ENCODE measurements around the gene UBQLN4.

Gene UBQLN4

GRCh38 chr1:156064615-156065014 lies 11.0 kb upstream of the UBQLN4 start:
- TF ChIP-seq CTCF (IDR thresholded peaks at IDR 0.05; ENCODE audit: control insufficient read depth, insufficient read depth, low read depth, low read length, missing control alignments): no peak
- no peak overlapping the region for H3K4me3 ChIP-seq (ENCODE audit: control insufficient read depth, low read depth, low read length)
- DNase-seq (ENCODE audit: low read depth): no peak

GRCh38 chr1:156063997-156064285 lies 10.3 kb upstream of the UBQLN4 start:
- DNase-seq (ENCODE audit: low read depth): no peak
- TF ChIP-seq CTCF (IDR thresholded peaks at IDR 0.05; ENCODE audit: control insufficient read depth, insufficient read depth, low read depth, low read length, missing control alignments): no peak
- no peak overlapping the region for H3K4me3 ChIP-seq (ENCODE audit: control insufficient read depth, low read depth, low read length)

- no peak for DNase-seq (ENCODE audit: low read depth)
- TF ChIP-seq CTCF (IDR thresholded peaks at IDR 0.05; ENCODE audit: control insufficient read depth, insufficient read depth, low read depth, low read length, missing control alignments): no peak
- H3K4me3 ChIP-seq (ENCODE audit: control insufficient read depth, low read depth, low read length): no peak overlapping the region
These were observed 8.6 kb upstream of the UBQLN4 start for GRCh38 chr1:156062189-156062588.

GRCh38 chr1:156060937-156061636 lies 7.5 kb upstream of the UBQLN4 start, which contains the start of gene RAB25:
RAB25 (plus strand) TSS chr1:156061160; CDS start chr1:156061401, 241 bp downstream.
- no peak for DNase-seq (ENCODE audit: low read depth)

GRCh38 chr1:156056326-156056849 lies 2.8 kb upstream of the UBQLN4 start:
- no peak for DNase-seq (ENCODE audit: low read depth)
- no peak for TF ChIP-seq CTCF (IDR thresholded peaks at IDR 0.05; ENCODE audit: control insufficient read depth, insufficient read depth, low read depth, low read length, missing control alignments)
- H3K4me3 ChIP-seq (ENCODE audit: control insufficient read depth, low read depth, low read length): no peak overlapping the region

More at GRCh38 chr1:156060937-156061636, 7.5 kb upstream of the UBQLN4 start, which contains the start of gene RAB25:
- TF ChIP-seq CTCF (IDR thresholded peaks at IDR 0.05; ENCODE audit: control insufficient read depth, insufficient read depth, low read depth, low read length, missing control alignments): no peak
- no peak within 1 kb of the TSS for H3K4me3 ChIP-seq (ENCODE audit: control insufficient read depth, low read depth, low read length)

- TF ChIP-seq CTCF (IDR thresholded peaks at IDR 0.05; ENCODE audit: control insufficient read depth, insufficient read depth, low read depth, low read length, missing control alignments): no peak
- H3K4me3 ChIP-seq (ENCODE audit: control insufficient read depth, low read depth, low read length): peak overlapping the region; percentile 71
- no peak for DNase-seq (ENCODE audit: low read depth)
These were observed 1.9 kb upstream of the UBQLN4 start for GRCh38 chr1:156055281-156056048.

Data from AG09309 (cell line).